IPS-NIHi7 (cell line): ENCODE data around the gene HMOX1.

ENCODE experiments used
- DNase-seq: peaks from one replicate; pipeline ENCODE4 v3.0.0; 2012; ENCODE audit warnings: mixed read lengths; ENCODE audit errors: extremely low spot score

Gene HMOX1

GRCh38 chr22:35406443-35406842 lies 25.5 kb downstream of the HMOX1 start:
- DNase-seq: no peak

DNA sequence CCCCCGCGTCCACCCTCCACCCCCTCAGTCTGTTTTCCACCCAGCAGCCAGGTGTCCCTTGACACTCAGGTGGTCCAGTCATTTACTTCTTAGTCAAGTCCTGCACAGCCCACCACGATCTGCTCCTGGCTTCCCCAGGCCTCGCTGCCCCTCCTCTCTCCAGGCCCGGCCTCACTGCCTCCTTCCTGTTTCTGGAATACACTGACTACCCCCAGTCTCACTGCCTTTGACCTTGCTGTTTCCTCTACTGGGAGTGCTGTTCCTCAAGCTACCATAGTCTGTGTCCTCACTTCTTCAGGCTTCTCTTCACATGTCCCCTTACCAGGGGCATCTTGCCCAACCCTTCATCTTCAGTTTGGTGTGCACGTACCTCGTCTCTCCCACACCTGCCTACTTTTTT lies 26.5 kb downstream of the HMOX1 start:
- no peak for DNase-seq

- no peak for DNase-seq
Observed at GRCh38 chr22:35409783-35410662, 29.1 kb downstream of the HMOX1 start.

GRCh38 chr22:35410663-35411034 lies 29.8 kb downstream of the HMOX1 start:
- no peak for DNase-seq

DNA sequence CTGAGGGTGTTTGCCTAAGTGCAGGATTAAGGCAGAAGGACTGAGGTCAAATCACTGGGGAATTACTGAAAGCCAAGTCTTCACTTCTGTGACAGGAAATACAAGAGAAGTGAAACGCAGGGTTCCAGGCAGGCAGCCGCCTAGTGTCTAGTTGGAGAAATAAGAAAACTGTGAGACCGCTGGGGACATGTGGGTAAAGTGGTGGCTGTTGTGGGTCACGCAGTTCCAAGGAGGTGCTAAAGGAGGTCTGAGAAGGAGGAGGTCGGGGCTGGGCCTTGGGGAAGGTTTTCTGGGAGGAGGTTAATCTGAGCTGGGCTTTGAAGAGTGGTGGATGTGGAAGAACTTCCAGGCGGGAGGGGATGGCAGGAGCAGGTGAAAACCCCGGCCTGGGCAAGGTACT lies 30.2 kb downstream of the HMOX1 start:
- no peak for DNase-seq

DNA sequence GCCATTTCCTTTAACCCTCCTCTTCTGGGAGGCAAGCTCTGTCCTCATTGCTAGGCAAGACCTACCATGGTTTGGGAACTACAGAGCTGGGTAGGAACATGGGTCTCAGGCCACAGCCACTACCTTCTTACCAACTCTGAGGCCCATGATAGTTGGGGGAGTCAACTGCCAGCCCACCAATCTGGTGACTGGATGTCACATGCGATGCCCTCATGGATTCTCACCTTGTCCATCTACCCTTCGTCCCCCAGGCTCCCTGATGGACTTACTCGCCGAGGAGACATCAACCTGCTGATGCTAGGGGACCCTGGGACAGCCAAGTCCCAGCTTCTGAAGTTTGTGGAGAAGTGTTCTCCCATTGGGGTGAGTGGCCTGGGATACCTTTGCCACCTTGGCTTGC lies 32.7 kb downstream of the HMOX1 start:
- no peak for DNase-seq

GRCh38 chr22:35417606-35418005 lies 36.7 kb downstream of the HMOX1 start:
- DNase-seq: no peak

DNA sequence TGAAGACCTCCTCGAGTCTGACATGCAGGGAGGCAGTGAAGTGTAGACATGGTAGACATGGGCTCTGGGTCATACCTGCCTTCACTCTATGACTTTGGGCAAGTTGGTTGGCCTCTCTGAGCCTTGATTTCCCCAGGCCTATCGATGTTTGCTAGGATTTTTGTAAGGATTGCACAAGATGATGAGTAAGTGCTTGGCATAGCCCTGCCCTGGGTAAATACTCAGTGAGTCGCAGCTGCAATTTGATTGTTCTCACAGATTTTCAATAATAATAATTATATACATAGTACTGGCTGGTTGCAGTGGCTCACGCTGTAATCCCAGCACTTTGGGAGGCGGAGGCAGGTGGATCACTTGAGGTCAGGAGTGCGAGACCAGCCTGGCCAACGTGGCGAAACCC lies 37.2 kb downstream of the HMOX1 start:
- DNase-seq: no peak

GRCh38 chr22:35418731-35419130 lies 37.8 kb downstream of the HMOX1 start:
- no peak for DNase-seq

- DNase-seq: no peak
Observed at GRCh38 chr22:35419756-35420155, 38.9 kb downstream of the HMOX1 start.

GRCh38 chr22:35421121-35421520 lies 40.2 kb downstream of the HMOX1 start:
- peak; percentile 41 for DNase-seq

- DNase-seq: no peak
Observed at GRCh38 chr22:35422145-35422544, 41.2 kb downstream of the HMOX1 start.

GRCh38 chr22:35422936-35423335 lies 42.0 kb downstream of the HMOX1 start:
- DNase-seq: no peak

GRCh38 chr22:35424081-35424480 lies 43.2 kb downstream of the HMOX1 start:
- no peak for DNase-seq

DNA sequence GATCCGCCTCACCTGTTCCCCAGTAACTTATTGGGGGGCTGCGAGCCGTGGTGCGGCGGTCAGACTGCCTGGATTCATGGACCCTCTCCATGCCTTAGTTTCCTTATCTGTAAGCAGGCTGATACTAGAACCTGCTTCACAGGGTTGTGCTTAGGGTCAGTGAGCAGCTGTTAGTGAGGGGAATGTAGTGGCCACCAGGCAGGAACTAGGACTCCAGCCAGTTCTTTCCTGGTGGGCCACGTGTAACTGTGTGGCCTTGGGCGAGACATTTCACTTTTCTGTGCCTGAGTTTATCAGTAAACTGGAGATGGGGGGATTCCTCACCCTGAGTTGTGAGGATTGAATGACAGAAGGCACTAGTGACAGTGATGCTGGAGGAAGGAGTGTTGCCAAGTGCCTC lies 43.9 kb downstream of the HMOX1 start:
- DNase-seq: no peak

GRCh38 chr22:35425546-35425945 lies 44.6 kb downstream of the HMOX1 start:
- DNase-seq: no peak

GRCh38 chr22:35425971-35426800 lies 45.3 kb downstream of the HMOX1 start:
- DNase-seq: peak; percentile 45

DNA sequence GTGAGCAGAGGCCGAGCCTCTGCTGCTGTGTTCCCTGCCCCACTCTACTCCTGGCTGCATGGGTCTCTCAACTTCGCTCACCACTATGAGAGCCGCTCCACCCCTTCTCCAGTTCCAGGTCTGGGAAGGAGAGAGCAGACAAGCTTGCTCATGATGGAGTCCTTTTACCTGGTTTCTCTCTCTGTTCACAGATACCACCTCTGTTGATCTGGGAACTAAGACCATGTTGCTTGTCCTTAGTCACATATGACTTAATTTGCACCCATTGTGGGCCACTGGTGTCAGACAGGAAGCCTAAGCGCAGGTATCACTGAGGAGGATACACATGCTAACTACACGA lies 45.9 kb downstream of the HMOX1 start:
- DNase-seq: no peak

DNA sequence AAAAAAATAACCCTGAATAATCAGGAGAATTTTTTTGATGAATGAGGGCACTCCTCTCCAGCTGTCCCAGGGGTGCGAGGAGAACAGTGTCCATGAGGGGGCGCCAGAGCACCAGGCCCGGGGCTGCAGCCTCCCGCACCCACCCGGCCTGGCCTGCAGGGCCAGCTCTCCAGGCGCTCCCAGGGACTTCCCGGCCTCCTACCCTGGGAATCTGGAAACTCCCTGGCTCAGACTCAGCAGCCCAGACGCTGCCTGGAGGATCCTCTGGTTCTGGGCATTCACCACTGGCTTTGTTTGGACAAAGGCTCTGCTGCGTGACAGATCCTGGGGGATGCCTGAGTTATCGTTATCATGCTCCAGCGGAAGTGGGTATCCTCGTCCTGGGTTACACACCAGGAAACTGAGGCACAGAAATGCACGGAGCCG lies 50.0 kb downstream of the HMOX1 start:
- peak; percentile 97 for DNase-seq

GRCh38 chr22:35431483-35432227 lies 50.8 kb downstream of the HMOX1 start:
- no peak for DNase-seq

GRCh38 chr22:35432228-35432905 lies 51.5 kb downstream of the HMOX1 start:
- no peak for DNase-seq
